CD1c-positive myeloid dendritic cell (primary cell): Measurements from ENCODE around the gene UBASH3B.
"Not testable (repeated sequence)": the region's sequence is repeated elsewhere in the genome, so short reads cannot be mapped to it uniquely, and the experiment has no call there.

Experiments
- DNase-seq: peaks from one replicate; pipeline ENCODE4 v3.0.0-alpha.2; 2016; ENCODE audit errors: extremely low spot score

Gene UBASH3B

DNA sequence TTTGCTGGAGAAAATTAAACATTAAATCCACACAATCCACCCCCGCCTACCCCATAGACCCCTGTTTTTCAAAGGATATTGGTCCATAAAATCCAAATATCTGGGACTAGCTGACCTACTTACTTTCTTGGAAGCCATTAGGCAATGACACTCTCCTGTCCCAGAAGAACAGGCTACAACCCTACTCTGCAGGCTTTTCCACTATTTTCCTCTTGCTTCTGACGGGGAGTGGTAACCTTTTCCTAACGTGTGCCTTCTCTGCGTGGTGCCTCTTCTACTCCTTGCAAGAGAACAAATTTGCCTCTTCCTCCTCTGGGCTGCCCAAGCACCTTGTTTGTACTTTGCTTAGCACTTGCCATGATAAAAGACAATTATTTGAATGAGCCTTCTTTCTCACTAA, 51.6 kb downstream of the UBASH3B start:
- no peak for DNase-seq

DNA sequence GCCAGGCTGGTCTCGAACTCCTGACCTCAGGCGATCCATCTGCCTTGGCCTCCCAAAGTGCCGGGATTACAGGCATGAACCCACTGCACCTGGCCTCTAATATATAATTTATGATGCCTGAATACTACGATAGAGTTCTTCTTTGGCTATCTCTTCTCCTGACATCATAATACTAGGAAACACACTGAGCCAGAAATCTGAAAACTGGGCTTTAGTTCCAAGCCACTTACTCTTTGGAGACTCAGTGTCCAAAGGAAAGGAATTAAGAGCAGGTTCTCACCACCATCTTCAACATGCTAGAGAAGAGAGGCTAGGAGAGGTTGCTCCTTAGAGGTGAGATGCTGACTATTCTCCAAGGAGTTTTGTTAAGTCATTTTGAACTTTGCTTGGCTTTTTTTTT, 52.4 kb downstream of the UBASH3B start:
- DNase-seq, result no peak

GRCh38 chr11:122709039-122709760, 53.7 kb downstream of the UBASH3B start:
- peak; percentile 45 for DNase-seq

- no peak for DNase-seq
These were observed 55.8 kb downstream of the UBASH3B start for GRCh38 chr11:122711362-122711761.

DNA sequence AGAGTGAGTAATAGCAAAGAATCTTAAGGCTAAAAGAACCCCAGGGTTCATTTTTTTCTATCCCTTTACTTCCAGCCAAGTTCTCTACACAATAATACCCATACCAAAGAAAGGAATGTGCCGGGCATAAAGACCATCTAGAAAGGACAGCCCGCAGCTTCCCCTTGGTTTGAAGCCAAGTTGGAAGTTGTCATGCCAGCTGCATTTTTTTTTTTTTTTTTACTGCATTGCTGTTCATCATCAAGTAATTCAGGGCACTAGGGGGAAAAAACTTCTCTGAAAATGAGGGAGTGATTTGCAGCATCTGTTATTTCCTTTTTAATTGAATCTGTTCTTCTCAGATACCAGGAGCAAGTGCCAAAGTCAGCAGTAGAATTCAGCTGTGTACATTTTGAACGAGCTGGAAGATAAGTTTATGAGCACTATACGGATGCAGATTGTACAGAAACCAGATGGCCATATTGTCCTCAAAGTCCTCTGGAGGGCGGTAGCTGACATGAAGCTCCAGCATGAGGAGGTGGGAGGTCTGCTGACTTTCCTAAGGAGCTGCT, 56.4 kb downstream of the UBASH3B start:
- no peak for DNase-seq

DNA sequence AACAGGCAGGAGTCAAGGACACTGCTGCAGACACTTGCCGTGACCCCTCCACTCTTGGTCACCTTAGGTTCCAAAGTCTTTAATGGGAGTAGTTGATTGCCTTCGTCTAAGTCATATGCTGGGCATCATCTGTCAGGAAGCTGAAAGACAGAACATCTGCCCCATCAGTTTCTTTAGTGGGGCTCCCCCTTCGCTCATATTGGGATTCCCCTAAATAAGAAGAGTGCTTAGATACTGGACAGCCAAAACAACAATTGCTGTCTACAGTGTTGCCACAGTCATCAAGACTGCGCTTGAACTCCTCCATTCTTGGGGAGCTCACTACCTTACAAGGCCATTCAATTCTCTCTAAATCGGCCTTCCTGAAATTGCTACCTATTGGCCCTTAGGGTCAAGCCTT, 58.5 kb downstream of the UBASH3B start:
- no peak for DNase-seq

DNA sequence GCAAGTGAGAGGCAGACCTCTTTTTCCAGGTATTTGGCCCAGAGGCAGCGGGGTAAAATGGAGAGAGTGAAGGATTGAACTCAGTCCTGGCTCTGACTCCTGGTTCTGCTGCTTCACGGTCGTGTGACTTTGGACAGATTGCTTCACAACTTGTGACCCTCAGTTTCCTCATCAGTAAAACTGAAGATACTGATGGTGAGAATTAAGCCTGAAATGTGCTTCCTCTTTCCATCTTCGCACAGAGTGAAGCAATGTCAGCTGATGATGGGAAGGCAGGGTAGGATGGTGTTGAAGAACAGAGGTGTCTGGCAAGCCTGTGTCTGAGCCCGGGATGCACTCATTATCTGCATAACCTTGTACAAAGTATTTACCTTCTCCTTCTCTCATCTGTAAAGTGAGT, 59.0 kb downstream of the UBASH3B start:
- DNase-seq, result peak; percentile 82

DNA sequence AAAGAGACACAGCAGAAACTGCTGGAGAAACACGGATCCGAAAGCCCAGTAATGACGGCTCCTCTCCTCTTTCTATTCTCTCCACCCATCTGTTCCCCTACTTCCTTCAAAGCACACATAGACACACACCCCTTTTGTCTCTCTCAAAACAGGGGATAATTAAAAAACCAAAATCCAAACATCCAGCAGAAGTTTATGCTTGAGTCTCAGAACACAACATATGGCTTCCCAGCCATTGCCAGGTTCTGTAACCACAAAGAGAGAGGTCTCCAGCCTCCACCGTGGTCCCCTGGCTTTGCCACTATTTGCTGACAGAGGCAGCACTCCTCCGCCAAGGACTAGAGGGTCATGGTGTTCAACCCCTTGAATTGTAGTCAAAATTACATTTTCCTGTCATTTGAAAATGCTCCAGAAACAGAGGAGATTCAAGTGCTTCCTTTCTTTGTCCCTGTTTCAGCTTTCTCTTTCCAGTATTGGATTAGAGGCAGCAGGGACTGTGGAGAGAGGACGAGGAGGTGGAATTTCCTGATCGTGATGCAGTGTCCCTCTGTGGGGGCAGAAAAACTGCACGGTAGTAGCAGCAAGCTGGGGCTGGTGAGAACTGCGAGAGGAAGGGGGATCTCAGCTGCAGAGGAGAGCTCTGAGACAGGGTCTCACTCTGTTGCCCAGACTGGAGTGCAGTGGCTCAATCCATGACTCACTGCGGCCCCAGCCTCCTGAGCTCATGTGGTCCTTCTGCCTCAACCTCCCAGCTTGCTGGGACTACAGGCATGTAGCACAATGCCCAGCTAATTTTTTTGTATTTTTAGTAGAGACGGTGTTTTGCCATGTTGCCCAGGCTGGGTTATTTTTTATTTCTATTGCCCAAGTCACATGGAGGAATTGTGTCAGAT, 60.3 kb downstream of the UBASH3B start:
- DNase-seq, result no peak

DNA sequence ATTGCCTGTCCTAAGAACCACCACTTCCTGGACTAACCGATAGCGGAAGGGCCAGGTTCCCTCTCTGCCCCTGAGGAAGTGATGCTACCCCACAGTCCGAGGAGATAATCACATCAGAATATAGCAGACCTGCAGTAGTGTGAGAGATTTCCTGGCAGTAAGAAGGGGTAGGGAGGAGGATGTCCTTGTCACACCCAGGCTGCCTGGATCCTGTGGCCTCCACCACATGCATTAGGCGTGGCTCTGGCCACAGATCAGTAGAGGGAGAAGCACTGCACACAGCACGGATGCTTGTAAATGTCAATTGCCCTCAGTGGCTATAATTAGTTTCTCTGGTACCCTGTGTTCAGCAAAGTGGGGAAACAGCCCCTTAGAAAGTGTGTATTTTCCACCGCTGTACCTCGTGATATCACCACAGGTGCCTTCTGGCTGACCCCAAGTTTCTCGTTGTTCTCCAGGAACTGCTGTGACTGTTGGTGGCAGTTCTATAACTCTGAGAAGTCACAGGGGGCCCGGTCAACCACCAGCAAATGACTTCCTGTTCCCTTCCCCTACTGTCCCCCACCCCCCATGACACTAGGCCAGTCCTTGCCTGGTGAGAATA, 61.8 kb downstream of the UBASH3B start:
- DNase-seq, result peak; percentile 66

- DNase-seq, result no peak
These were observed 64.8 kb downstream of the UBASH3B start for GRCh38 chr11:122720107-122720881.

DNA sequence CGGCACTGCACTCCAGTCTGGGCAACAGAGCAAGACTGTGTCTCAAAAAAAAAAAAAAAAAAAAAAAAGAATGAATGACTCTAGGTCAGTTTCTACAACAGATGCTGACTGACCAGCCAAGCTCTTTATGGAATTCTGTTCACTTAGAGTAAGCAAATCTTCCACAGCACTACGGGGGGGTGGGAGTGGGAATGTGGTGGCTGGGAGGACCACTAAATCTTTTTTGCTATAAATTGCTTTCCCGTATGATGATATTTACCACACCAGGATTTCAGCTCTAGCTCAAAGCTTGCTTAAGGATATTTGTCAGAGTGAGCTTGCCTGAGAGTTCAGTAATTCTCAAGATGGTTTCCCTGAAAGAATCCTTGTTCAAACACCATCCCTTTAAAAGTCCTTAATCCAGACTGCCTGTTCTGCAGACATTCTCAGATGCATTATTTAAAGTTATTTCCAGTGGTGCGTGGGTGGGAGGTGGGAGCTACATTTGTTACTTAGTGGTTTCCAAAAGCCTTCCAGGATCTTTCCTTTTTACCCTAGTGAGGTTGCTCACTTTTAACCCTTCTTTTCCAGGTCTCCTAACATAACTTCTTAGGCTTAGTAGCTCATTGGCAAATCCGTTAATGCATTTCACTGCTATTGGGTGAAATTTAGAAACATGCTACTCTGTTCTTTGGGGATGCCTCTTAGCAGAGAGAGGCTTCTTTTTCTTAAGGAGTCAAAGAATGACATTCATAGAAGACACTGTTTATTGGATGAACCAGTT, 65.9 kb downstream of the UBASH3B start:
- no peak for DNase-seq

DNA sequence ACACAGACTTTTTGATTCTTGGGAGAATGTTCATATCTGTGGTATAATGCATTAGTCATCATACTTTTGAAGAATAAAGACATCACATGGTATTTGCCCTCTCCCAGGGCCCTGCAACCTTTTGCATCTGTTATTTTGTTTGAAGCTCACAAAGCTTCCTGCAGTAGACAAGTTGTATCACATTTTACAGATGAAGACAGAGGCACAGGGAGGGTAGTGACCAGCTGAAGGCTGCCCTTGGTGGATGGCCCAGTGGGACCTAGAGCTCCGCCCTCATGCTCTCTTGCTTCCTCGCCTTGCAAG, 66.4 kb downstream of the UBASH3B start:
- no peak for DNase-seq

- no peak for DNase-seq
These were observed 67.6 kb downstream of the UBASH3B start for GRCh38 chr11:122723106-122723505.

DNA sequence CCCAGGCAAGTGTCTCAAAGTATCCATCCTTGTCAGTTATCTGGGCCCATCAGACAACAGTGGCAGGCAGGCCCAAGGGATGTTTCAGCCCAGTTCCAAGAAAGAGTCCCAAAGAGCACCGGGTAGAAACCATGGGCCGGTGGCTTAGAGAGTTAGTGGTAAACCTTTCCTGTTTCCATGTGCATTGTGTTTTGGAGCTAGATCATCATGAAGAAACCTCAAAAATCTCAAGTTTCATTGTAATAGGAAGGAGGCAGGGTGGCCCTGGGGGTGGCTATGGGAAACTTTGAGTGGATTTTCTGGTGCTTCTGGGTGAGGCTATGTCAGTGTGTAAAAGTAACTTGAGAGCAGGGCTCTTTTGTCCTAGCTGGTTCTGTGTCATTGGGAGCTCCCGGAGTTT, 68.1 kb downstream of the UBASH3B start:
- no peak for DNase-seq

- no peak for DNase-seq
These were observed 69.0 kb downstream of the UBASH3B start for GRCh38 chr11:122724520-122724919.

DNA sequence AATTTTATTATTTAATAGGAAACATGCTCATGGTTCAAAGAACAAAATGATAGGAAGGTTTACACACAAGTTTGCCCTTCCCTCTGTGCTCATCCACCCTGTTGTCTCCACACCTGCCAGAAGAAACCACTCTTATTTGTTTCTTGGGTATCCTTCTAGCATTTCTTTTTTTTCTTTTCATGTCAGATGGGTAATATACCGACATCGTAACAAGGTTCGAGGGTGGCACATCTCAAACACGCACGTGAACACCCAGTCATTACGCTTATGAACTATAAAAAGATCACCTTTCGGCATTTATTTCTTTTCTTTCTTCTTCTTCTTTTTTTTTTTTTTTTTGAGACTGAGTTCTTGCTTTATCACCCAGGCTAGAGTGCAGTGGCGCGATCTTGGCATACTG, 70.5 kb downstream of the UBASH3B start:
- DNase-seq, result no peak

DNA sequence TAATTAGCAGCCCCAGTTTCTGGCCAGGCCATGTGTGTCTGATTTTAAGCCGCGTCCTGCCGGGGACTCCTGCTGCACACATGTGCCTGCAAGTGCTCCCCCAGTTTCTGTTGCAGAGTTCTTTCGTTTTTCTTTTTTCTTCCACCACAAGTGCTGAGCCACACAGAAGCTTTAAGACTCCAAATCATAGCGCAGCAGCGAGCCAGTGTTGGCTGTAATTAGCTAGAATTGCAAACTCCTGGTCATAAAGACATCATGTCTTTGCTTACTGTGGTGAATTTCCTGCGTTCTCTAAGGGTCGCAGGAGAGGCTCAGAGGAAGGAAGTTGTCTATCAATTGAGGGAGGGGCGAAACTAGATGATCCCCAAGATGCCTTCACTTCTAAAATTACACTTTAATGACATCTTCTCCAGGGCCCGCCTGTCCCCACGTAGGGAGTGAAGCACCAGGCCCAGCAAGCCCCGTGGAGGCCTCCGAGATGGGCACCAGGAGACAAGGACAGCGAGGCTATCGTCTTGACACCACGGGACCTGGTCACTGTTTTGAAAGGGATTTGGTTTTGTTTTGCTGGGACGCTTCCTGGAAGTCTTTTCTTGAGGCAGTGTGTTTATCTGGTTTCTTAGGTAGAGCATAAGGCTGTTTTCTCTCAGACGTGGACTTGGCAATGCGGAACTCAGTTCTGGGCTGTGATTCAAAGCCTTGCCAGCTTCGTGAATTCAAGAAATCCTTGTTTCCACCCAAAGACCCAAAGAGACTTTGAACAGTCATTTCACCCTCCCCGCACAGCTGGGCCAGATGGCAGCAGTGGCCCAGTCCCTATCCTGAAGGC, 71.8 kb downstream of the UBASH3B start:
- DNase-seq, result no peak

DNA sequence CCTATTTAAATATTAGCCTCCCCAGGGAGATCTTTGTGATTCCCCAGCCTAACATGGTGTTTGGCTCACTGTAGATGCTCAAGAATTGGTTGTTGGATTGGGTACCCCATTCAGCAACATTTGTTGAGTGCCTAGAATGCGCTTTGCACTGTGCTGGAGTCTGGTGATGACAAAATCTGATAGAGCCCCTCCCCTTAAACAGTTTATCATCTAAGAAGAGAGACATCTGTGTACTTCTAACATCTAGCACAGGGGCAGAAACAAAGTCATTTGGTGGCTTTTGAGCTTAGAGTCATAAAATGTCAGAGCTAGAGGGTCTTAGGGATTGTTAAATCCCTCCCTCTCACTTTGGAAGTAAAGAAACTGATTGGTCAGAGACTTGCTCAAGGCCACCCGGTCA, 73.0 kb downstream of the UBASH3B start:
- no peak for DNase-seq

DNA sequence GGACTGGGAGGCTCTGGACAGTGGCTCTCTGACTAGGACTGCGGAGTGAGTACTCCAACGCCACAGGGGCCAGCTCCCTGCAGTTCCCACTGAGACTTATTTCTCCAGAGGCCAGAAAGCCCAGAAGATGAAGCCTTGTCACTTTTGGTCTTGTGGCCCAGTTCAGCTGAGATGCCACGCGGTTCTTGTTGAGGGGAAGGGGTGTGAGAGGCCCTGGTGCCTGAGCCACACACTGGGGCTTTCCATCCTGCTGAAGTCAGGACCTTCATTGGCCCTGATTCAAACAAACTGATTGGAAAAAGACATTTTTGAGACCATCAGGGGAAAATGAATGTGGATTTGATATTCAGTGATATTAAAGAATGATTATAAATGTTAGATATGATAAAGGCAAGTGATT, 73.6 kb downstream of the UBASH3B start:
- DNase-seq, result no peak

- not testable (repeated sequence) for DNase-seq
These were observed 75.2 kb downstream of the UBASH3B start for GRCh38 chr11:122730694-122731093.
